Measurements from ENCODE around the gene IL17C.

GRCh38 chr16:88685156-88686061, 47.0 kb downstream of the IL17C start:
- TF ChIP-seq CTCF (IDR thresholded peaks at IDR 0.05) = peak; percentile 12 to 62 (median 43)
- TF ChIP-seq POLR2A (IDR thresholded peaks at IDR 0.05) = no peak
